PC-3 (cell line): ENCODE results near the gene DOC2A. TPM values are rescaled to one million over a fixed set of nuclear protein-coding genes. Genes with fewer than 3 reads are reported as not detected.

ENCODE experiments used
- ATAC-seq: fragments of 200-7000 bp; cut with Tn5 transposase; 2 replicates; pipeline ENCODE4 v1.9.1; 2020; ENCODE audit warnings: mild to moderate bottlenecking, moderate library complexity
- BruUV-seq: library from RNA; stranded (reverse); fragments of 400-500 nt; replicated peaks from 2 replicates; lab custom pipeline; 2021; lab: Mats Ljungman, UMichigan
- CTCF ChIA-PET: fragments of 300-600 bp; sonication (Branson Sonifier 250); formaldehyde crosslinking; loops from one replicate; lab custom pipeline; 2022; ENCODE audit warnings: antibody characterized with exemption; lab: Charles Lee
- POLR2A ChIA-PET: fragments of 300-600 bp; sonication (Branson Sonifier 250); formaldehyde crosslinking; loops from one replicate; lab custom pipeline; 2022; ENCODE audit warnings: antibody characterized with exemption; ENCODE audit not compliant: unreplicated experiment; lab: Charles Lee
- DNase-seq: peaks from one replicate; pipeline ENCODE4 v3.0.0-alpha.2; 2015
- H2AFZ ChIP-seq: fragments of 300-600 bp; sonication (generic); 2 replicates; pipeline ENCODE4 v1.6.0; 2016; ENCODE audit warnings: antibody characterized with exemption, low read length
- H3F3A ChIP-seq: fragments of 300-600 bp; sonication (generic); one replicate; pipeline ENCODE4 v1.6.0; 2017; ENCODE audit warnings: antibody characterized with exemption, low read length, control low read depth, mild to moderate bottlenecking; ENCODE audit not compliant: unreplicated experiment
- H3K27ac ChIP-seq: fragments of 300-600 bp; sonication (generic); 2 replicates; pipeline ENCODE4 v1.5.1; 2016; ENCODE audit warnings: mild to moderate bottlenecking, low read length
- H3K27me3 ChIP-seq: fragments of 300-600 bp; sonication (generic); 2 replicates; pipeline ENCODE4 v1.6.1; 2016; ENCODE audit warnings: low read length, mixed read lengths
- H3K36me3 ChIP-seq: fragments of 300-600 bp; sonication (generic); 2 replicates; pipeline ENCODE4 v1.6.1; 2016; ENCODE audit warnings: low read depth, mixed run types, low read length, mixed read lengths
- H3K4me1 ChIP-seq: fragments of 300-600 bp; sonication (generic); 2 replicates; pipeline ENCODE4 v1.5.1; 2016; ENCODE audit warnings: low read length; ENCODE audit not compliant: insufficient read depth
- H3K4me2 ChIP-seq: fragments of 300-600 bp; sonication (generic); 2 replicates; pipeline ENCODE4 v1.6.0; 2016; ENCODE audit warnings: low read length
- H3K4me3 ChIP-seq: fragments of 300-600 bp; sonication (generic); 2 replicates; pipeline ENCODE4 v1.5.1; 2016; ENCODE audit warnings: mild to moderate bottlenecking, low read length, mixed read lengths
- H3K79me2 ChIP-seq: fragments of 300-600 bp; sonication (generic); 2 replicates; pipeline ENCODE4 v1.6.1; 2017; ENCODE audit warnings: low read length, mixed read lengths
- H3K9ac ChIP-seq: fragments of 300-600 bp; sonication (generic); 2 replicates; pipeline ENCODE4 v1.6.0; 2016; ENCODE audit warnings: mild to moderate bottlenecking, low read length
- H3K9me2 ChIP-seq: fragments of 300-600 bp; sonication (generic); replicated peaks from 2 replicates; pipeline ENCODE4 v1.6.1; 2016; ENCODE audit warnings: mixed run types, low read length, mixed read lengths
- H3K9me3 ChIP-seq: fragments of 300-600 bp; sonication (generic); 2 replicates; pipeline ENCODE4 v1.6.1; 2016; ENCODE audit warnings: low read length, mixed read lengths
- H4K20me1 ChIP-seq: fragments of 300-600 bp; sonication (generic); 2 replicates; pipeline ENCODE4 v1.6.1; 2016; ENCODE audit warnings: low read length, mixed read lengths
- EZH2 ChIP-seq: fragments of 300-600 bp; sonication (generic); IDR thresholded peaks from one replicate; pipeline ENCODE4 v1.6.1; 2017; ENCODE audit warnings: antibody characterized with exemption, mild to moderate bottlenecking, low read length; ENCODE audit not compliant: unreplicated experiment
- EZH2phosphoT487 ChIP-seq: fragments of 300-600 bp; sonication (generic); IDR thresholded peaks from 2 replicates; pipeline ENCODE4 v1.6.1; 2018; ENCODE audit warnings: mild to moderate bottlenecking, antibody characterized with exemption, low read length, borderline replicate concordance
- intact Hi-C: fragments of 100-400 bp; cut with micrococcal nuclease; formaldehyde crosslinking; loops from 2 replicates; pipeline ENCODE4 v1.9.0; 2023
- total RNA-seq: library from RNA; depleted of rRNA; stranded (reverse); fragments of >200 nt; gene quantifications from 2 replicates; pipeline ENCODE4 v1.2.3, GENCODE V29; 2014
- TF ChIP-seq, protein P1 (sequence below): fragments of 300-600 bp; sonication (generic); conservative IDR thresholded peaks from 2 replicates; pipeline ENCODE4 v1.5.1; 2017; ENCODE audit warnings: antibody characterized with exemption, low read depth, mild to moderate bottlenecking, low read length

The DOC2A gene
- total RNA-seq, 1 experiment from 2014 or later, result 4.6 TPM

- intact Hi-C loops, result no loop called here
- Histone ChIP-seq H3K9ac (no peak overlapping the region), H4K20me1 (no peaks in the 10 kb centered on the region), H3F3A (no peaks in the 10 kb centered on the region), H3K9me3 (no peaks in the 10 kb centered on the region), H3K36me3 (no peaks in the 10 kb centered on the region), H3K79me2 (no peaks in the 10 kb centered on the region), H3K4me2 (no peak overlapping the region), H2AFZ (no peak overlapping the region), H3K4me3 (no peak overlapping the region), H3K9me2 (no peaks in the 10 kb centered on the region), H3K27me3 (no peaks in the 10 kb centered on the region), H3K4me1 (no peaks in the 10 kb centered on the region), H3K27ac (no peak overlapping the region)
- DNase-seq (no peak), ATAC-seq (no peak)
- ChIA-PET CTCF (no interaction called here), POLR2A (no interaction called here)
- TF ChIP-seq EZH2phosphoT487 (no peak), EZH2 (no peak)
- TF ChIP-seq, protein P1, sequence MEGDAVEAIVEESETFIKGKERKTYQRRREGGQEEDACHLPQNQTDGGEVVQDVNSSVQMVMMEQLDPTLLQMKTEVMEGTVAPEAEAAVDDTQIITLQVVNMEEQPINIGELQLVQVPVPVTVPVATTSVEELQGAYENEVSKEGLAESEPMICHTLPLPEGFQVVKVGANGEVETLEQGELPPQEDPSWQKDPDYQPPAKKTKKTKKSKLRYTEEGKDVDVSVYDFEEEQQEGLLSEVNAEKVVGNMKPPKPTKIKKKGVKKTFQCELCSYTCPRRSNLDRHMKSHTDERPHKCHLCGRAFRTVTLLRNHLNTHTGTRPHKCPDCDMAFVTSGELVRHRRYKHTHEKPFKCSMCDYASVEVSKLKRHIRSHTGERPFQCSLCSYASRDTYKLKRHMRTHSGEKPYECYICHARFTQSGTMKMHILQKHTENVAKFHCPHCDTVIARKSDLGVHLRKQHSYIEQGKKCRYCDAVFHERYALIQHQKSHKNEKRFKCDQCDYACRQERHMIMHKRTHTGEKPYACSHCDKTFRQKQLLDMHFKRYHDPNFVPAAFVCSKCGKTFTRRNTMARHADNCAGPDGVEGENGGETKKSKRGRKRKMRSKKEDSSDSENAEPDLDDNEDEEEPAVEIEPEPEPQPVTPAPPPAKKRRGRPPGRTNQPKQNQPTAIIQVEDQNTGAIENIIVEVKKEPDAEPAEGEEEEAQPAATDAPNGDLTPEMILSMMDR, result no peak
- BruUV-seq, result no TSS peak
Observed at GRCh38 chr16:30003670-30004423, 7.0 kb downstream of the DOC2A start.

GRCh38 chr16:30002614-30003346 is 8.0 kb downstream of the DOC2A start:
- no TSS peak for BruUV-seq
- ATAC-seq (no peak), DNase-seq (no peak)
- Histone ChIP-seq H3K27ac (no peak overlapping the region), H2AFZ (no peak overlapping the region), H3K9ac (no peak overlapping the region), H3K4me3 (no peak overlapping the region), H3F3A (no peaks in the 10 kb centered on the region), H3K9me3 (no peaks in the 10 kb centered on the region), H3K9me2 (no peaks in the 10 kb centered on the region), H4K20me1 (no peaks in the 10 kb centered on the region), H3K79me2 (no peaks in the 10 kb centered on the region), H3K4me2 (no peak overlapping the region), H3K4me1 (no peaks in the 10 kb centered on the region), H3K27me3 (no peaks in the 10 kb centered on the region), H3K36me3 (no peaks in the 10 kb centered on the region)
- intact Hi-C loops, result no loop called here
- POLR2A ChIA-PET, result no interaction called here
- CTCF ChIA-PET, result no interaction called here
- no peak for TF ChIP-seq EZH2phosphoT487
- TF ChIP-seq EZH2, result no peak
- TF ChIP-seq, protein P1, result no peak
